HS-27A (cell line): ENCODE results near the gene UTF1.
"Not testable (repeated sequence)": the region's sequence is repeated elsewhere in the genome, so short reads cannot be mapped to it uniquely, and the experiment has no call there.

Experiments
- DNase-seq: peaks from one replicate; pipeline ENCODE4 v3.0.0-alpha.2; 2012; ENCODE audit warnings: low read depth, missing footprints

Gene UTF1

DNA sequence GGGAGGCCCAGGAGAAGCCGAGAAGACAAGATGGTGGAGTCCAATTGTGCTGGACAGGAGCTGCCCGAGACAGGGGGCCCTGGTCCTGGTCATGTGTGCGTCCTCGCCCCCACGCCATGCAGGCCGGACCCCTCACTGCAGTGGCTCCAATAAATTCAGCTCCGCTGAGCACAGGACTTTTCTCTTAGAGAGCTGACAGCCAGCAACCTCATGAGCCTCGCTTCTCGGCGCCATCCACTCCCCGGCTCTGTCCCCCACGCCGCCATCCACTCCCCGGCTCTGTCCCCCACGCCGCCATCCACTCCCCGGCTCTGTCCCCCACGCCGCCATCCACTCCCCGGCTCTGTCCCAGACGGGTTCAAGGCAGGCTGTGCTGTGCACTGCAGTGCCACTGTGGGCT lies 2.8 kb upstream of the UTF1 start:
- DNase-seq = no peak

DNA sequence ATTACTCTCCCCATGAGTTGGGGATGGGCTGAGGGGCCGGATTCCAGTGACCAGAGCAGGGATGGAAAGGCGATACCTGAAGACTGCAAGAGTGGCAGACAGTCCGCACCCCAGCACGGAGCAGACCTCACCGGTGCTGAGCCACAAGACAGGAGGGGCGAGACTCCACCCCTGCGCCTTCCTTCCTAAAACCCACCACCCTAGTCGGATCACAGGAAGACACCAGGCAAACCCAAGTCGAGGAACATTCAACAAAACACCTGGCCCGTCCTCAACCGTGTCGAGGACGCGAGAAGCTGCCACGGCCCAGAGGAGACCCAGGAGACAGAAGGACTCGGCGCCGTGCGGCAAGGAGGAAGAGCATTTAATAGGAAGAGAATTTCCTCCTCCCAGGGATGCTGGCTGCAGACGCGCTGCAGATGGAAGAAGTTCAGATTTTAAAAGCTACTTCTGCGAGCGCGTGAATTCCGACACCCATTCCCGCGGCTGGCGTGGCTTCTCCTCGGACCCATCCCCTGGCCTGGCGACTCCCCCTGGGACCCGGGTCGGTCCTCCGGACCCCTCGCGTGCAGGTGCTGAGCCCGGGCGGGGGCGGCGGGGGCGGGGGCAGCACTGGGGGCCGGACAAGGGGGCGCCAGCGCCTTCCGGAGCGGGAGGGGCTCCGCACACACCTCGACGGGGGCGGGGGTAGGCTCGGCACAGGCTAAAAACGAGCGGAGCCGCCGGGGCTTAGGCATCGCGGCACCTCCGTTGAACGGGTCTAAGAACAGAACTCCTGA lies 563 bp upstream of the UTF1 start:
- DNase-seq = no peak

DNA sequence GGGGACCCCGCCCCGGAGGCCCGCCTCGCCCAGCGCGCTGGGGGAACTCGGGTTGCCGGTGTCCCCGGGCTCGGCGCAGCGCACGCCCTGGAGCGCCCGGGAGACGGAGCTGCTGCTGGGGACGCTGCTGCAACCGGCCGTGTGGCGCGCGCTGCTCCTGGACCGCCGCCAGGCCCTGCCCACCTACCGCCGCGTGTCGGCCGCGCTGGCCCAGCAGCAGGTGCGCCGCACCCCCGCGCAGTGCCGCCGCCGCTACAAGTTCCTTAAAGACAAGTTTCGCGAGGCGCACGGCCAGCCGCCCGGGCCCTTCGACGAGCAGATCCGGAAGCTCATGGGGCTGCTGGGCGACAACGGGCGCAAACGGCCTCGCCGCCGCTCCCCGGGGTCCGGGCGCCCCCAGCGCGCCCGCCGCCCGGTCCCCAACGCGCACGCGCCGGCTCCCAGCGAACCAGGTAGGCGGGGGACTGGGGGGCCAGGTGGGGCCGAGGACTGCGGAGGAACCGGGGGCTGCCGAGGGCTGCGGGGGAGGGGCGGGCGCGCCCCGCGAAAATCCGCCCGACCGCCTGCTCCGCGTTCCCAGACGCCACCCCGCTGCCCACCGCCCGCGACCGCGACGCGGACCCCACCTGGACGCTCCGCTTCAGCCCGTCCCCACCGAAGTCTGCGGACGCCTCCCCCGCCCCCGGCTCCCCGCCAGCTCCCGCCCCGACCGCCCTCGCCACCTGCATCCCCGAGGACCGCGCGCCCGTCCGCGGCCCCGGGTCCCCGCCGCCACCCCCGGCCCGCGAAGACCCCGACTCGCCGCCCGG lies 574 bp downstream of the UTF1 start:
- no peak for DNase-seq

GRCh38 chr10:133231244-133231945 lies 1.4 kb downstream of the UTF1 start:
- DNase-seq = no peak

GRCh38 chr10:133231946-133232574 lies 2.0 kb downstream of the UTF1 start:
- no peak for DNase-seq

DNA sequence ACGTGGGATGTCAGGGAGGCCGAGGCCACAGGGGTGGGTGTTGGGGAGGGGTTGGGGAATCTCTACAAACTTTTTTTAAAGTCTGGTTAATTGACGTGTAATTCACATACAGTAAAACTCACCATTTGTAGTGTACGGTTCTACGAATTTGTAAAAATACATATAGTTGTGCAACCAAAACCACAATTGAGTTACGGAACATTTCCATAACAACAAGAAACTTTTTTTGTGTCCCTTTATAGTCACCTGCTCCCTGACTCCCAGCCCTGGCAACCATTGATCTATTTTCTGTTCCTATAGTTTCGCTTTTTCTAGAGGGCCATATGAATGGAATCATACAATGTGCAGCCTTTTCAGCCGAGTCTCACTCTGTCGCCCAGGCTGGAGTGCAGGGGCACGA lies 4.8 kb downstream of the UTF1 start:
- not testable (repeated sequence) for DNase-seq

DNA sequence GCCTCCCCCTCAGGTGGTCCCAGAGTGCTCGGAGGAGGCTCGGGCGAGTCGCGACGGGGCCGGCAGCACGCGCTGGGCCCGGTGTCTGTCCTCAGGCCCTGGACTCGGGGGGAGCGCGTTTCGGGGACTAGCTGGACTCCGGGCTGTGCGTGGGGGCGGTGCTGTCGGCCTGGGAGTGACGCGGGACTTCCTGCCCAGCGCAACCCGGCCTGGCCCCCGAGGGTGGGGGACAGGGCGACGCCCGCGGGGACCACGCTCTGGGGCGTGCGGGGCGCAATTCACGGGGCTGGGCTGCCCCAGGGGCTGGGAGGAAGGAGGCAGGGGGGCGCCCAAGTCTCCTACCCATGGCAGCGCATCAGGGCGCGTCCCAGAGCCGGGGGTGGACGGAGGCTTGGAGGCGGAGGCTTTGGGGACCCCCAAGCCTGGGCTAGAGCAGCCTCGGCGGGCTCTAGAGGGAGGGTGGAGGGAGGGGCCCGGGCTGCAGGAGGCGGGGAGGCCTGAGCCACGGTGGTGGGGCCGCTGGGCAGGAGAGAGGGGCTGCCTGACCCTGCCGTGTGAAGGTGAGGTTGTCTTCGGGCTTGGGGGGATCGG lies 5.3 kb downstream of the UTF1 start:
- DNase-seq = no peak

- no peak for DNase-seq
These were observed 5.9 kb downstream of the UTF1 start for GRCh38 chr10:133235932-133236331.

DNA sequence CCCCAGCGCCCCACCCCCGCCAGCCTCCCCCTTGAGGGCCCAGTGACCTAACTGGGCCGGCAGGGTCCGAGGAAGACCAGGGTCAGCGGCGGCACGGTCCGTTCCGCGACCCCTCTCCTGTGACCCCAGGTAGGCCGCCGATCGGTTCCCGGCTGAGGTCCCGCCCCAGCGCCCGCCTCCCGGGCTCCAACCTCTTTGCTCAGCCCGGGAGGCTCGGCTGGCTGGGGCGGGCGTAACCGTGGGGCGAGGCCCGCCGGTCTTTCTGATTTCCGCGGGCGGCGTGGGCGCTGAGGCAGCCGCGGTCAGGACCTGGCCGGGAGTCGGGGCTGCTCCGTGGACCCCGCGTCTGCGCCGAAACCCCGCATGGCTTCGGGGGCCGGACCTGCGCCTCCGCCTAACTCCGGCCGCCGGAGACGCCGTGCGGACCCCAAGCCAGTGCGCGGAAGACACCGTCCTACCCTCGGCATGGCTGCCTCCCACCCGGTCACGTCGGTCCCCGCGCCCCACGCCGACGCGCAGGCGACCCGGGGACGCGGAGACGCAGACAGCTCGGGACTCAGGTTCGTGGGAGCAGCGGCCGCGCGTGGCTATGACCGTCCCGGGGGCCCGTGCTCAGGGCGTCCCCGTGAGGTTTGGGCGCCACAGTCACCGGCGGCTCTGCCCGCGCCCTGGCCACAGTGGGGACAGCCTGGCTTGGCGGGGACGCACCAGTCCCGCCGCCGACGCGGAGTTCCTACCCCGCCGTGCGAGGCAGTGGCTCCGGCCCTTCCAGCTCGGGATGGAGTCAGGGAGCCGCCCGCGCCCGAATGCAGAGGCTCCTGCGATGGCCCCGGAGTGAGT lies 6.6 kb downstream of the UTF1 start:
- no peak for DNase-seq

- no peak for DNase-seq
These were observed 7.2 kb downstream of the UTF1 start for GRCh38 chr10:133237241-133237587.

DNA sequence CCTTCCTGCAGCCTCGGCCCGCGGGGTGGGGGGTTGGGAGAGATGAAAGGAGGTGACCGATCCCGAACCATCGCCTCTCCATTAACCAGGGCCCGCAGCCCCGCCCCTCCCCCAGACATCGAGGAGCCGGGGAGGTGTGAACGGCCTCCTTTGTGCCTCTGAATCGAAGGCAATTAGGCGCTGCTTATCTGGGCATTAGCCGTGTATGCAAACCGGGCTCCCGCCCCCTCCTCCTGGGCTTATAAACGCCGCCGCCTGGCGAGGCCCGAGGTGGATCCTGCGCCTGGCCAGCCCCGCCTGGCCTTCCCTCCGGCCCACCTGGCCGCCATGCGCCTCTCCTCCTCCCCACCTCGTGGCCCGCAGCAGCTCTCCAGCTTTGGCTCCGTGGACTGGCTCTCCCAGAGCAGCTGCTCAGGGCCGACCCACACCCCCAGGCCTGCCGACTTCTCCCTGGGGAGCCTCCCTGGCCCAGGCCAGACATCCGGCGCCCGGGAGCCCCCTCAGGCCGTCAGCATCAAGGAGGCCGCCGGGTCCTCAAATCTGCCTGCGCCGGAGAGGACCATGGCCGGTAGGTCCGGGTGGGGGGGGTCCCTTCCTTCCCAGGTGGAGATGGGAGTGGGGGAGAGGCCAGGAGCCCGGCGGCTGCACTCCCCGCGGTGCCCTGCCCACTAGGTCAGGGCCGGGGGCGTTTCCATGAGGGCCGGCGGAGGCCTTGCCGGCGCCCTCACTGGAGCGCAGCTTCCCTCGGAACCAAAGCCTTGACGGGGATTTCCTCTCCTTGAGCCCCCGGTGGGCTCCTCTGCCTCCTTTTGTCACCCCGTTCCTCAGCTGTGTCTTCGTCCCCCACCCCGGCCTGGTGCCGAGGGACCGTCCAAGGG lies 7.8 kb downstream of the UTF1 start, which contains the start of gene VENTX:
Gene VENTX (plus strand): TSS at position 268 of the 878 bp plus-strand sequence. CDS start 60 bp downstream, at position 328.
- DNase-seq = no peak

DNA sequence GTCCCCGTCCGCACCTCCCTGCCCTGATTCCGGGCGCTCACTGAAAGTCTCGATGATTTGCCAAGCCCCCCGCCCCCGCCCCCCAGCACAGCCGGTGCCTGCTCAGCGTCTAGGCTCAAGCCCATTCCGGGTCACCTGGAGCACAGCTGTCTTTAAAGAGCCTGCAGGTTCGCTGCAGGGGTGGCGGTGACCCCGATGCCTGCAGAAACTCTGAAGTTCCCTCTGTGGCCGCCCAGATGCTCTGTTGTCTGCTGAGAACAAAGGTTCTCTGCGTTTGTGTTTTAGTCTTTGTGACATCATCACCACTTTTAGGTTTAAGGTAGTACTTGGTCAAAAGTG lies 8.4 kb downstream of the UTF1 start:
- DNase-seq = no peak

GRCh38 chr10:133239990-133240389 lies 10.0 kb downstream of the UTF1 start:
- DNase-seq = no peak

- DNase-seq = no peak
These were observed 11.6 kb downstream of the UTF1 start for GRCh38 chr10:133241501-133242205.

DNA sequence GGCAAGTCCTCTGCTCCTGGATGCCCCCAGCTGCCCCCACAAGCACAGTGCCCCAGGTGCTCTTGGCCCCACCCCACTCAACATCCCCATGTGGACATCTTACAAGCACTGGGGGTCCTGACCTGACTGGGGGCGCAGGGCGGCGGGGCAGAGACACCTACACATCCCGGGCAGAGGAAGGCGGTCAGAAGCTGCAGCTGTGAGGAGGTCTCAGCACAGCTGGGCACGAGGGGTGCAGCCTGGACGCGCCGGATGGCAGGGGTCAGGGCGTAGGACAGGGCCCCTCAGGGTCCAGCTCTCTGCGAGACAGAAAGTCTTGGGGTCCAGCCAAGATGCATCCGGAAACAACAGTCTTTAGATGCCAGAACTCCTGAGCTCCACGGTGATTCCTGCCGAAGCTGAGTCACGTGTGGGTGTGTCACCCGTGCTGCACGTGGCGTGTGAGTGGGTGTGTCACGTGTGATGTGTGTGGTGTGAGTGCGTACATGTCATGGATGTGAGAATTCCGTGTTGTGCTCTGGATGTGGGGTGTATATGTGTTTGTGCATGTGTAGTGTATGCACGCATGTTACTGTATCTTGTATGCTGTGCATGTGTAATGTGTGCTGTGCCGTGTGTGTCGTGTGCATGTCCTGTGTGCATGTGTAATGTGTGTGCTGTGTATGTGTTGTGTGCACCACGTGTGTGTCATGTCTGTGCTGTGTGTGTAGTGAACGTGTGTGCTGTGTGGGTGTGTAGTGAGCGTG lies 12.8 kb downstream of the UTF1 start:
- no peak for DNase-seq

DNA sequence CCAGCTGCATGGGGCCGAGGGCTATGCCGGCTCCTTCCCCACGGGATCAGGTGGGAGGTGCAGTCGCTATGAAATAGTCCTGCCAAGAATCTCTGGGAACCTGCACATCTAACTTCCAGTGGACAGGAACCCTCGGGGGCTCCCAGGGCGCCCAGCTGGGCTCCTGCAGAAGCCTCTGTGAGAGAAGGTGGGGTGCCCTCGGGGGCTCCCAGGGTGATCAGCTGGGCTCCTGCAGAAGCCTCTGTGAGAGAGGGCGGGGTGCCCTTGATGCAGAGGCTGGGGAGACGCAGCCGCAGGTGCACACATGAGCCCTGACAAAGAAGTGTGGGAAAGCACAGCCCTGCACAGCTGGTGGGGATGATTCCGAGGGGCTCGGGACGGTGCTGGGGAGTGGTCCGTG lies 13.6 kb downstream of the UTF1 start:
- no peak for DNase-seq

DNA sequence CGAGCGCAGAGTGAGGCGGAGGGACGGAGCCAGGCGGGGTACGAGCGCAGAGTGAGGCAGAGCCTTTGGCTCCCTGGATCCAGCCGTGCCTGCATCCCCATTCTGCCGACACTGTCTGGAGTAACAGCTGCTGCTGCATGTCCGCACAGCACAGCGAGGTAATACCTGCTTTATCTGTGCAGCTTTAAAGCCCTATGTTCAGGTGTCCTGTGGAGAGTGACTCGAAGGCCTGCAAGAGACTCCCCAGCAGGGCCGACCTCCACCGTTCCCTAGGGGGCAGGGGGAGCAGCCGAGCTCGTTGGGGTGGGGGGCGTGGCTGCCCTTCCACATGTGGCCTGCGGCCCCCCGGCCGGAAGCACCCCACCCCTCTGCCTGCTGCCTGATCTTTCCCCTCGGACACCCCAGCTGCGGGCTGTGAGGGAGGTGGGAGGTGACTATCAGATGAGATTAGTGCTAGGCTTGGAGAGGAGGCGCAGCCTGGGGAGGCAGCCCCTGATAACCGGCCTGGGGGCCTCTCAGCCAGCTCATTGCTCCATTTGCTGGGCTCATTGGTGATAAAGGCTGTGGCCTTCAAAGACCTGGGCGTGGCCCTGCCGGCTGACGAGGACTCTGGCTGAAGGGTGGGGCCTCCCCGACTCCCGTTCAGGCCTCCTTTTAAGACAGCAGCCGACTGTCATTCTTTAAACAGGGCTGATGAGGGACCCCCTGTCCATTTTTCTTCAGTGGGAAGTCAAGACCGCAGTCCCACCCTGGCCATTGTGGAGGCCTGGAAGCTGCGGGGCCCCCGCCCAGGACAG lies 15.6 kb downstream of the UTF1 start:
- no peak for DNase-seq

- DNase-seq = no peak
These were observed 16.2 kb downstream of the UTF1 start for GRCh38 chr10:133246236-133246626.
